ELR (cell line): ENCODE measurements around the gene ZNF429.
"Not testable (repeated sequence)": the region's sequence is repeated elsewhere in the genome, so short reads cannot be mapped to it uniquely, and the experiment has no call there.

Experiments
- DNase-seq: peaks from one replicate; pipeline ENCODE4 v3.0.0-alpha.2; 2015; ENCODE audit warnings: low read depth

The ZNF429 gene

DNA sequence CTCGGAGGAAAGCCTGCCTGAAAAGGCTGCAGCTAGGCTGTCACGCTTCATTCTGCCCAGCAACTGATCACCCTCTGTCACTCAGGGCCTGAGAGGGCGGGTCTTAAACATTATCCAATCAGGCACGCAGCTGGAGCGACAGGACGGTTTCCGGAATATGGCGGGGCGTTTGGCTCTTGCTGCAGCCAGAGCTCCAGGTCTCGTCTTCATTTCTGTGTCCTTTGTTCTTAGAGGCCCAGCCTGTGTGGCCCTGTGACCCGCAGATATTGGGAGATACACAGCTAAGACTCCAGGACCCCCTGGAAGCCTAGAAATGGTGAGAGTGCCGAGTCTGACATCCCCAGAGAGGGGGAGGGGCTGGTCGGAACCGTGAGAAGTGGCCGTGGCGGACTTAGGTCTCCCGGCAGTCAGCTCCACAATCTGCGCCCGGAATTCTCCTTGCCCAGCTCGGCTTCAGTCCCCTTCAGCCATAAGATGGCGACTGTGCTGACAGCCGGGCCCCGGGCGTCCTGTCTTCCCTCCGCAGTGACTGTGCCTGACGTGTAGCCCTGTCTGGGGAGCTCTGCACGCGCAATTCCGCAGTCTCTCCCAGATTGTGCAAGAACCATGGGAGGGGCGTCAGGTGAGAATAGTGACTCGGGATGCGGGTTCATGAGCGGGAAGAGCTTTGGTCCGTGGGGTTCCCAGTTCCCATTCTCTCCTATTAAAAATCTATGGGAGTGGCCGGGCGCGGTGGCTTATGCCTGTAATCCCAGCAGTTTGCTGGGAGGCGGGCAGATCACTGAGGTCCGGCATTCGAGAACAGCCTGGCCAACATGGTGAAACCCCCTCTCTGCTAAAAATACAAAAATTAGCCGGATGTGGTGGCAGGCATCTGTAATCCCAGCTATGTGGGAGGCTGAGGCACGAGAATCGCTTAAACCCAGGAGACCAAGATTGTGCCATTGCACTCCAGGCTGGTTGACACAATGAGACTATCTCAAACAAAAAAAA is at the start of gene ZNF429:
Gene ZNF429 (plus strand): TSS at position 144 of the 993 bp plus-strand sequence. CDS start 170 bp downstream, at position 314.
- DNase-seq = peak; percentile 95

DNA sequence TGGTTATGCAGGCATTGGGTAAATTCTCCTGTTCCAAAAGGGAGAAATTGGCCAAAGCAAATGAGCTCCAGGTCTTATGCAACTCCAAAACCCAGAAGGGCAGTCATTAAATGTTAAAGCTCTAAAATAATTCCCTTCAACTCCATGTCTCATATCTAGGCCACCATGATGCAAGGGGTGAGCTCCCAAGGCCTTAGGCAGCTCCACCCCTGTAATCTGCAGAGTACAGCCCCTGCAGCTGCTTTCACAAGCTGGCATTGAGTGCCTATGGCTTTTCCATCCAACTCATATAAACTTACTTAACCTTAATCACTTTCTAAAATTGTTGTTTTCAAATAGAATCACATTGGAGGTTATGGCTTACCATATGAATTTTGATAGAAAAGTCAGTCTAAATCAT is 44.7 kb upstream of the ZNF429 start:
- DNase-seq = no peak

GRCh38 chr19:21462540-21462939 is 42.9 kb upstream of the ZNF429 start:
- DNase-seq = no peak

GRCh38 chr19:21463449-21464105 is 41.8 kb upstream of the ZNF429 start:
- no peak for DNase-seq

DNA sequence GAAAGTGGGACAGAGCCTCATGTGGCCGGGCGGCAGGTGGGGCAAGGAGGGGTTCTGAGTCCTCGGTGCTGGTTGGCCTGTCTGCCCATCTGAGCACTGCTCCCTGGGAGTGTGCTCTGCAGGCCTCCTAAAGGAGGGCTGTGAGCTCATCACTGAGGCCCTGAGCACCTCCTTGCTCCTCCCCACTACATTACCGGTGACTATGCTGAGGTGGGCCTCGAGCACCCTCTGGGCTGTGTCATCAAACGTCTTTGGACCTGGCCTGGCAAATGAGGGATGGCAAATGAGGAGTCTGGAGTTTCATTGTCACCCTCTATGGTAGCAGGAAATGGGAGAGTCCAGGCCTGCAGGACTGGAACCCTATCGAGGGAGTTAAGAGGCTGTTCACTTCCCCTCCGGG is 38.8 kb upstream of the ZNF429 start:
- no peak for DNase-seq

DNA sequence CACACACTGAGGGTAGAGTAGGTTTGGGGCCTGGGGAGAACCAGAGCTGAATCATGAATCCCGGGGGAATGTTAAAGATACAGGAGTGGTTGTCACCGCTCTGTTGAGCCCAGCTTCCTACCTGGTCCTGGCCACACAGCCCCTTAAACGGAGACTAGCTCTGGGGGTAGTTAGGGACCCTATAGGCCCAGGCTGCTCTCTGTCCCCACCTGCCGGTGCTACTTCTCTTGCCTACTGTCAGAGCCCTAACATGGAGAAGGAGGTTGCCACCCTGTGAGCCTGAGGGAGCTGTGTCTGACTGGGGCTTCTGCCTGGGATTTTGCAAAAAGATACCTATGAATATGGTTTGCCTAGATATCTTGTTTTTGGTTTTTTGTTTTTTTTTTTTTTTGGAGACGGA is 36.6 kb upstream of the ZNF429 start:
- no peak for DNase-seq

- DNase-seq = no peak
Observed at GRCh38 chr19:21472507-21472906, 32.9 kb upstream of the ZNF429 start.

DNA sequence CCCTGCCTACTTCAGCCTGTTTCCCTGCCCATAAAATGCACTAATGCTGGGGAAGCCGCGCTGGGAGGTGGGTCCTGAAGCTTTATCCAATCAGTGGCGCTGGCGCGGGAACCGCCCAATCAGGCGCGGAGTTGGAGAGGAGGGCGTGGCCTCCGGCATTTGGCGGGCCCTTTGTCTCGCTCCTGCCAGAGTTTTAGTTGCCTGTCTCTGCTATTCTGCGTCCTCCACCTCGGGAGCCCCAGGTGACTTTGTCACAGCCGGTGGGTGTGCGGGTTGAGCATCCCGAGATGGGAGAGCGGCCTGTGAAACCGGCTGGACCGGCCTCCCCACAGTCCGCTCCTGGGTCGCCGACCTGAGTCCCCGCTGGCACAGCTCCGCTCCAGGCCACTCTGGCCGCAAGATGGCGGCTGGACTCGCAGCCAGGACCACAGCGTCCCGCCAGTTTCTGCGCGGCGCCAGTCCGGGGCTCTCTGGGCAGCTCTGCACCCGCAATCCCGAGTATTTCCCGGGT is 30.7 kb upstream of the ZNF429 start:
- no peak for DNase-seq

- not testable (repeated sequence) for DNase-seq
Observed at GRCh38 chr19:21482361-21482760, 23.0 kb upstream of the ZNF429 start.

DNA sequence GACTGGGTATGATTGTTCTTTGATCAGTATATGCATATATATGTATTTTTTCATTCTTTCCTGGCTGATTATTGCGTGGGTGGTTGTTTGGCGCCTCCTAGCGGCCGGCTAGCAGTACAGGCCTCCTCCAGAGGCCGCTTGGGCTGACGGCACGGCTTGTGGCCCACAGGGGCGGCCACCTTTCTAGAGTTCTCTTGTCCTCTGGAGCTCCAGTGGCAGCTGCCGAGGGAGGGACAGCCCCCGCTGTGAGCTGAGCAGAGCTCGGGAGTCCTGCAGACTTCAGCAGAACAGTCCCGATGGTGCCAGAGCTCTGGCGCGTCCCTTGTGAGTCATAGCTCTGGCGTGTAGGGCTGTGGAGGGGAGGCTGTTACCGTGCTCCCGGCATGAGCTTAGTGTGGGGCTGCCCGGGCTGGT is 22.5 kb upstream of the ZNF429 start:
- peak; percentile 13 for DNase-seq

DNA sequence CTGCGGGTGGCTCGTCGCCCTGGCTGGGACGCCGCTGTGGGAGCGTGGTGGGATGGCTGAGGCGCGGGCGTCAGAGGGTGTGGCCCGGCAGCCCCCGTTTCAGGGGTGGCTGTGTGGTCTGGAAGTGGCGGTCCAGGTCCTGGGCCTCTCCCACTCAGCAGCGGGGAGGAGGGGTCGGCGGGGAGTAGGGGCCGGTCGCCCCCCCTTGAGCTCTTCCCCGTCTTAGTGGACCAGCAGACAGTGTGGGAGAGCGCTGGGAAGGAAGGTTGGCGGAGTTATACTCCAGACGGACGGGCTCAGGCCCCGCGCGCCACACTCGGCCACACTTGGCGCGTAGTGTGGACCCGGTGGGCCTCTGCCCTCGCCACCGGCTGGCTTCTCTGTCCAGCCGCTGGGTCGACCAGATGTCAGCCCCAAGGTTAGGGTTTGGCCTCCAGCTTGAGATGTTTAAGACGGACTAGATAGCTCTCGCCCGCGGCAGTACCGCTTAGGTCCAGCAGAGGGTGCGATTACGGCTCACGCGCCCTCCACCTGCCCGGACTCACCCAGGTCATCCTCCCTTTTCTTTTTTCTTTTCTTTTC is 21.7 kb upstream of the ZNF429 start:
- peak; percentile 15 for DNase-seq

DNA sequence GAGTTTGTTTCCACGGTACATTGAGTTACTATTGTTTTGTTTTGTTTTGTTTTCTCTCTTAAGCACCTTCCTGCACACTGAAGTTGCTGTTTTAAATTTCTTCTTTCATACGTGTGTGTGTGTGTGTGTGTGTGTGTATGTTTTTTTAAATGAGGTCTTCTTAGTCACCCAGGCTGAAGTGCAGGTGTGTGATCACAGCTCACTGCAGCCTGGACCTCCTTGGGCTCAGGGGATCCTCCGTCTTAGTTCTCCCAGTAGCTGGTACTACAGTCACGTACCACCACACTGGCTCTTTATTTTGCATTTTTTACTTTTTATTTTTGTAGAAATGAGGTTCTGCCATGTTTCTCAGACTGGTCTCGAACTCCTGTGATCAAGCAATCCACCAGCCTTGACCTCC is 20.8 kb upstream of the ZNF429 start:
- DNase-seq = no peak

DNA sequence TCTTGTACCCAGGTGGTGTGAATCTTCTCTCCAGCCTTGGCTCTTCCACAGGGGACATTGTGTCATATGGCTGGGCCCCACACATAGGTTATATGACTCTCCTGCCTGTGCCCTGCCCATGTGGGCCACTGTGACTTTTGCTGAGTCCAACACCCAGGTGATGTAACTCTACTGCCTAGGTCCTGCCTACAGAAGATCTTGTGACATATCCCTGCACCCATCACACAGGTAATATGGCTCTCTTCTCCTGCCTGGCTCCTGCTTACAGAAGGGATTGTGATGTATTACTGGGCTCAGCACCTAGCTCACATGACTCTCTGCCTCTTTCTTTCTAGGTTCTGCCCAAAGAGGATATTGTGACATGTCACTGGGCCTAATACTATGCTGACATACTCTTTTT is 19.5 kb upstream of the ZNF429 start:
- no peak for DNase-seq

DNA sequence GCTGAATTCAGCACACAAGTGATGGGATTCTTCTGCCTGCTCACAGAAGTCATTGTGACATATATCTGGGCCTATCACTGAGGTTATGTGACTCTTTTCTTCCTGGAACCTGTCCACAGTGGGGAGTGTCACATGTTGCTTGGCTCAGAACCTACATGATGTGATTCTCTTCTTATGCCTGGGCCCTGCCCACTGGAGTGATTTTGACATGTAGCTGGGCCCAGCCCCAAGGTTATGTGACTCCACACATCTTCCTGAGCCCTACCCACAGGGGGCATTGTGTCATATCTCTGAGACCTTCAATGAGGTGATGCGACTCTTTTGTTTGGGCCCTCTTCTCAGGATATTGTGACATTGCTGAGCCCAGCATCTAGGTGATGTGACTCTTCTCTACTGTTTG is 17.4 kb upstream of the ZNF429 start:
- DNase-seq = no peak

DNA sequence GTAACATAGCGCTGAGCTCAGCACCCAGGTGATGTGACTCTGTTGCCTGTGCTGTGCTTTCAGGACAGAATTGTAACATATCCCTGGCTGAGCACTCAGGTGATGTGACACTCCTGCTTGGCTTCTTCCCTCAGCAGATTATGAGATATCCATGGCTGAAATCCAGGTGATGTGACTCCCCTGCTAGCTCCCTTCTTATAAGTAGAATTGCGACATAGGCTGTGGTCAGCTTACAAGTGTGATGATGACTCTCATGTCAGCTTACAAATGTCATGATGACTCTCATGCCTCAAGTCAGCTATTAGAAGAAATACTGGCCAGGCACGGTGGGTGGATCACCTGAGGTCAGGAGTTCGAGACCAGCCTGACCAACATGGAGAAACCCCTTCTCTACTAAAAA is 14.3 kb upstream of the ZNF429 start:
- DNase-seq = no peak

DNA sequence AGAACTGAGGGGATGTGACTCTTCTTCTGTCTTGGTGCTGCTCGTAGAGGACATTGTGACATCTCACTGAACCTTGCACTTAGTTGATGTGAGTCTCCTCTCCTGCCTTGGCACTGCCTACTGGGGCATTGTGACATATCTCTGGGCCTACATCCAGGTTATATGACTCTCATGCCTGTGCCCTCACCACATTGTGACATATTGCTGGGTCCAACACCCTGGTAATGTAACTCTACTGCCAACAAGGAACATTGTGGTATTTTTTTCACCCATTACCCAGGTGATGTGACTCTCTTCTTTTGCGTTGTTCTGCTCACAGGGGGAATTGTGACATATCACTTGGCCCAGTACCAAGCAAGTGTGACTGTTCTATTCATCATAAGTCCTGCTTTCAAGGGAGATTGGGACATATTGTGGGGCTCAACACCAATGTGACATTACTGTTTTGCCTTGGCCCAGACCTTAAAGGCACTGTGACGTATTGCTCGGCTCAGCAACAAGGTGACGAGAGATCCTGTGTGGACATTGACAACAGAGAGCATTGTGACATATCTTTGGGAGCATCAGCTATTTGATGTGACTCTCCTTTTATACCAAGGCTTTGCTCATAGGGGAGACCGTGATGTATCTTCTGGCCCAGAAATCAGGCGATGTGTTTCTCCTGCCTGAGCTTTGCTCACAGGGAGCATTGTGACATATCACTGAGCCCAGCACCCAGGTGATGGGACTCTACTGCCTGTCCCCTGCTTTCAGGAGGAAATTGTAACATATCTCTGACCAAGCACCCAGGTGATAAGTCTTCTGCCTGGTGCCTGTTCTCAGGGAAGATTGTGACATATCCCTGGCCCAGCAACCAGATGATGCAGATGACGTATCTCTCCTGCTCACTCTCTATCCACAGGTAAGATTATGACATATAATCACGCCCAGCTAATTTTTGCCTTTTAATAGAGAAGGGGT is 12.2 kb upstream of the ZNF429 start:
- DNase-seq = no peak

GRCh38 chr19:21496876-21497275 is 8.5 kb upstream of the ZNF429 start:
- DNase-seq = no peak

DNA sequence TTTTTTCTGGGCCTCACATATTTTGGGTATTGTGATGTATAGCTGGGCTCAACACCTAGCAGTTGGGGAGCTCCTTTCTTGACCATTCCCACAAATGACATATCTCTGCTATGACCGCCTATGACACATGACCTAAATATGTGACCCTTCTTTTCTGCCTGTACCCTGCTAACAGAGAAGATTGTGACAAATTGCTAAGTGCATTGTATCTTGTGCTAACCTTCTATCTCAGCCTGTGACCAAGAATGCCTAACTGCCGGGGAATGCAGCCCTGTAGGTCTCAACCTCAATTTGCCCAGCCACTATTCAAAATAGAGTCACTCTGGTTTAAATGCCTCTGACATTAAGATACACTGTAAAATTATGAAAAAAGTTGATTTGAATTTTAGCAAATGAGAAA is 6.8 kb upstream of the ZNF429 start:
- peak; percentile 20 for DNase-seq

DNA sequence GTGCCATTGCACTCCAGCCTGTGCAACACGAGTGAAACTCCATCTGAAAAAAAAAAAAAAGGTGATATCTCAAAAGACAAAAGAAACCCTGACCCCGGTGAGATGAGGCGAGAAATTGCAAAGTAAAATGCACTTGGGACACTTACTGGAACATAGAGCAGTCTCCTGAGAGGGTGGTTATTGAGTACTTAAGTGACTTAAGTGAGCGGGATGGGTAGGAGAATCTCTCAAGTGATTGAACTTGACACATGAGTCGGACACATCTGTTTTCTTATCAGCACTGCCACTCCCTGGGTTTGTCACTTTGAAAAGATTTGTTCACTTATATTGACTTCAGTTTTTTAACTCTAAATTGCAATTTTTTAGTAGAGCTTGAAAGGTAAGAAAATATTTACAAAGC is 2.8 kb downstream of the ZNF429 start:
- no peak for DNase-seq

DNA sequence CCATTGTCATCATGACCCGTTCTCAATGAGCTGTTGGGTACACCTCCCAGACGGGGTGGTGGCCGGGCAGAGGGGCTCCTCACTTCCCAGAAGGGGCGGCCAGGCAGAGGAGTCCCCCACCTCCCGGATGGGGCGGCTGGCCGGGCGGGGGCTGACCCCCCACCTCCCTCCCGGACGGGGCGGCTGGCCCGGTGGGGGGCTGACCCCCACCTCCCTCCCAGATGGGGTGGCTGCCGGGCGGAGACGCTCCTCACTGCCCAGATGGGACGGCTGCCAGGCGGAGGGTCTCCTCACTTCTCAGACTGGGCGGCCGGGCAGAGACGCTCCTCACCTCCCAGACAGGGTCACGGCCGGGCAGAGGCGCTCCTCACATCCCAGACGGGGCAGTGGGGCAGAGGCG is 5.7 kb downstream of the ZNF429 start:
- DNase-seq = not testable (repeated sequence)

DNA sequence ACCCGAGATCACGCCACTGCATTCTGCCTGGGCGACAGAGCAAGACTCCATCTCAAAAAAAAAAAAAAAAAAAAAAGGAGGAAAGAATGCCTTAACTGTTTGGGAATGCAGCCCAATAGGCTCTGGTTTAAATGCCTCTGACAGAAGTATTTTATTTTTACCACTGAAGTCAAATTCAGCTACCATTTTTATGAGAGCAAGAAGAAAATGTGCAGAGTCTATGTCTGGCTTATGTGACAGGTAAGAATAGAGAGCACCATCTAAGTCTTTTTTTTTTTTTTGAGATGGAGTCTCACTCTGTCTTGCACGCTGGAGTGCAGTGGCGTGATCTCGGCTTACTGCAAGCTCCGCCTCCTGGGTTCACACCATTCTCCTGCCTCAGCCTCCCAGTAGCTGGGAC is 7.2 kb downstream of the ZNF429 start:
- not testable (repeated sequence) for DNase-seq
